Subcutaneous preadipocyte (primary cell): ENCODE data around the gene SBF1. TPM values are rescaled to one million over a fixed set of nuclear protein-coding genes. Genes with fewer than 3 reads are reported as not detected.

Experiments
- total RNA-seq: library from RNA; depleted of rRNA; stranded (reverse); fragments of >200 nt; gene quantifications from 2 replicates; pipeline ENCODE4 v1.2.3, GENCODE V29; 2012

SBF1 gene
- total RNA-seq, result 63.6 and 76.8 TPM in 2 replicates

GRCh38 chr22:50474710-50475651 lies at the start of gene SBF1:
TSS of gene SBF1 (minus strand) at chr22:50475035. CDS start at chr22:50474840, 195 bp downstream.

DNA sequence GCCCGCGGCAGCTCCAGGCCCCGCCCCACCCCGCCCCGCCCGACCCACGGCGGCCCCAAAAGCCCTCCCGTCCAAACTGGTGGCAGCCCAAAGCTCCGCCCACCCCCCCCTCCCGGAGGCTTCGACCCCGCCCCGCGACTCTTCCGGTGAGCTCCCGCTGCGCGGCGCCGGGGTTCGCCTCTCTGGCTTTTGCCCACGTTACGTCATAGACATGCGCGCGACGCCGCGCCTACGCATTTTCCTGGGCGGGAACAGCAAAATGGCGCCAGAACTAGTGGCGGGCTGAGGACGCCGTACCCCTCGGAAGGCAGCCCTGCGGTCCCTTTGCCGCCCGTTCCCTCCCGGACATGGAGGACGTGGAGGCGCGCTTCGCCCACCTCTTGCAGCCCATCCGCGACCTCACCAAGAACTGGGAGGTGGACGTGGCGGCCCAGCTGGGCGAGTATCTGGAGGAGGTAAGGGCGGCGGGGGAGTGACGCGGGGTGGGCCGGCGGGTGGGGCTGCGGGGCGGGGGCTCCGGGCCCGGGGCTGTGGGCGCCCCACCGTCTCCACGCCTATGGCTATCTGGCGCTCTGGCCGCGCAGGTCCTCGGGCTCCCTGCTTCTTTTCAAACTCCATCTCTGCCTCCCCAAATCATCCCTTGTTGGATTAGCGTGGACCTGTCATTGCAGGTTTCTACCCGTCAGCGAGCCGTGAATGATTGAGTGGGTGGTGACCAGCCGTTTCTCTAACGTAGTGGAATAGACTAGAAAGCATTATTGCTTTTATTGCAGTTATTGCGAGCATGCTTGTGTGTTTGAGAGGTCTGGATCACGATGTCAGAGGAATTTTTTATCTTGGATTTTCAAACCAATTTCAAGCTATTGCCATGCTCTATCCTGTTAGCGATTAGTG lies 33.4 kb upstream of the SBF1 start, which contains the start of gene NCAPH2:
NCAPH2 (plus strand) TSS at position 234 of the 894 bp plus-strand sequence; CDS start at position 348, 114 bp downstream.

DNA sequence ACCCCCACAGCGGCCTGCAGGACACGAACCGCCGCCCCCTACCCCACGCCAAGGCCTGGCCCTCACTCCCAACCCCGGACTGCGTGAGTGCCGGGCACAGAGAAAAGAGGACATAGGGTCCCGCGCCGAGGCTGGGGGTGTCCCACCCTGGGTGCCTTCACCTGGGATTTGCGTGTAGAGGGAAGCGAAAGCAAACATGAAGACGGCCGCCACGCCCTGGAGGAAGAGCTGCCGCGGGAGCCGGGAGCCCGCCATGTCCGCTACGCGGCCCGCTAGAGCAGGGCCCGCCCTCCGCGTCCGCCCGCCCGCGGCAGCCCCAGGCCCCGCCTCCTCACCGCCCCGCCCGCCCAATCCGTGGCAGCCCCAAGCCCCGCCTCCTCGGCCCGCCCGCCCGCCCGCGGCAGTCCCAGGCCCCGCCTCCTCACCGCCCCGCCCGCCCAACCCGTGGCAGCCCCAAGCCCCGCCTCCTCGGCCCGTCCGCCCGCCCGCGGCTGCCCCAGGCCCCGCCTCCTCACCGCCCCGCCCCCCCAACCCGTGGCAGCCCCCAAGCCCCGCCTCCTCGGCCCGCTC lies 32.7 kb upstream of the SBF1 start, which contains the start of gene LMF2:
LMF2 (minus strand) TSS at position 282 of the 570 bp plus-strand sequence; CDS start at position 255, 27 bp downstream.

GRCh38 chr22:50486561-50487289 lies 11.9 kb upstream of the SBF1 start, which contains the start of gene MIOX:
TSS of gene MIOX (plus strand) at chr22:50486859. CDS start at chr22:50486898, 39 bp downstream.

DNA sequence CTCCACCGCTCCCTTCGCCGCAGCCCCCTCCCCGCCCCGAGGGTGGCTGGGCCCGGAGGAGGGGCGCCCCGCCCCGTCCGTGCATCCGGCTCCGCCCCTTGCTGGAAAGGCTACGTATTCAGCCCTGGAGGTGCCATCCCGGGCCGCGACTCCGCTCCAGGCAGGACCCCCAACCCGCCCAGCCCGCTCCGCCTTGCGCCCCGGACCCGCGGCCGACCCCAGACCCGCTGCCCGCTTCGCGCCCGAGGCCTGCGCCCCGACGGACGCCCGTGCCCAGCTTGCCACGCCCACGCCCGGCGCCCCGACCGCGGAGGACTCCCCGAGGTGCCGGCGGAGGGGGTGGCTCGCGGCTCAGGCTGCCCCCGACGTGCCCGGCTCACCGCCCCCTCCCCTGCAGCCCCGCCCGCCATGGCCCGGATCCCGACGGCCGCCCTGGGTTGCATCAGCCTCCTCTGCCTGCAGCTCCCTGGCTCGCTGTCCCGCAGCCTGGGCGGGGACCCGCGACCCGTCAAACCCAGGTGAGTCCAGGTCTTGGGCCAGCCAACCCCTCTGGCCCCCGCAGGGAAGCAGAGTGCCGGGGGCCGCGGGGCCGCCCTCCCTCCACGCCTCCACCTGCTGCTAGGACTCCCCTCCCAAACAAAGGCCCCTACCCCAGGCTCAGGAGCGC lies 6.7 kb upstream of the SBF1 start, which contains the start of gene ADM2:
ADM2 (plus strand) TSS at position 104 of the 667 bp plus-strand sequence; CDS start at position 409, 305 bp downstream.

Other genes with a start within 250 kb of the SBF1 start
- 27.9 and 28.5 TPM in 2 replicates for gene TUBGCP6, start 230.0 kb downstream of the SBF1 start, total RNA-seq
- 19.1 and 22.5 TPM in 2 replicates for gene HDAC10, start 223.8 kb downstream of the SBF1 start, total RNA-seq
- gene MAPK12, start 213.4 kb downstream of the SBF1 start, total RNA-seq, result 24.3 and 34.8 TPM in 2 replicates
- gene MAPK11, start 204.7 kb downstream of the SBF1 start, total RNA-seq, result 2.5 and 4.4 TPM in 2 replicates
- 81.7 and 93.0 TPM in 2 replicates for gene PLXNB2, start 167.4 kb downstream of the SBF1 start, total RNA-seq
- 0.39 and 2.2 TPM in 2 replicates for gene DENND6B, start 148.0 kb downstream of the SBF1 start, total RNA-seq
- 41.2 and 48.7 TPM in 2 replicates for gene PPP6R2, start 131.7 kb downstream of the SBF1 start, total RNA-seq
- 0.39 and 2.2 TPM in 2 replicates for gene ADM2, start 6.5 kb upstream of the SBF1 start, total RNA-seq
- 0.20 TPM in 1 of 2 replicates, not detected in the other for gene MIOX, start 11.8 kb upstream of the SBF1 start, total RNA-seq
- gene LMF2, start 32.7 kb upstream of the SBF1 start, total RNA-seq, result 32.3 and 36.9 TPM in 2 replicates
- gene NCAPH2, start 33.2 kb upstream of the SBF1 start, total RNA-seq, result 35.3 and 49.5 TPM in 2 replicates
- 2.7 and 5.1 TPM in 2 replicates for gene SCO2, start 50.6 kb upstream of the SBF1 start, total RNA-seq
- 24.2 and 45.9 TPM in 2 replicates for gene TYMP, start 55.0 kb upstream of the SBF1 start, total RNA-seq
- gene KLHDC7B, start 70.9 kb upstream of the SBF1 start, total RNA-seq, result not detected in 2 replicates
- not detected in 2 replicates for gene SYCE3, start 87.9 kb upstream of the SBF1 start, total RNA-seq
- 0.73 and 1.2 TPM in 2 replicates for gene CPT1B, start 103.4 kb upstream of the SBF1 start, total RNA-seq
- 22.5 and 25.4 TPM in 2 replicates for gene CHKB, start 107.8 kb upstream of the SBF1 start, total RNA-seq
- gene MAPK8IP2, start 125.8 kb upstream of the SBF1 start, total RNA-seq, result 0.37 and 0.39 TPM in 2 replicates
- 15.8 and 16.4 TPM in 2 replicates for gene ARSA, start 153.1 kb upstream of the SBF1 start, total RNA-seq
- gene SHANK3, start 197.8 kb upstream of the SBF1 start, total RNA-seq, result 0.73 and 2.2 TPM in 2 replicates